Bladder microvascular endothelial cell (primary cell): ENCODE results near the gene GOLGA6B. TPM values are rescaled to one million over a fixed set of nuclear protein-coding genes. Genes with fewer than 3 reads are reported as not detected.

Experiments used
- total RNA-seq: library from RNA; depleted of rRNA; stranded (reverse); fragments of >200 nt; gene quantifications from 2 replicates; pipeline ENCODE4 v1.2.3, GENCODE V29; 2014

Gene GOLGA6B
- not detected in 2 replicates for total RNA-seq

GRCh38 chr15:72654397-72654796 is at the start of gene GOLGA6B:
TSS of gene GOLGA6B (plus strand) at chr15:72654697. CDS start at chr15:72654738, 41 bp downstream.

GRCh38 chr15:72685925-72686794 is 31.7 kb downstream of the GOLGA6B start, which contains the start of the genes BBS4 and HIGD2B:
TSS of gene BBS4 (plus strand) at chr15:72686207. CDS start at chr15:72686228, 21 bp downstream.
TSS of gene HIGD2B (minus strand) at chr15:72686182. CDS start at chr15:72676374, 9,808 bp downstream.

Other genes starting within 250 kb of the GOLGA6B start
- gene ARIH1, start 180.4 kb upstream of the GOLGA6B start, total RNA-seq = 13.8 and 112 TPM in 2 replicates
- 0.16 TPM in 1 of 2 replicates, not detected in the other for gene HIGD2B, start 31.5 kb downstream of the GOLGA6B start, total RNA-seq
- gene BBS4, start 31.5 kb downstream of the GOLGA6B start, total RNA-seq = 5.0 and 6.9 TPM in 2 replicates
- 28.3 and 55.2 TPM in 2 replicates for gene ADPGK, start 129.1 kb downstream of the GOLGA6B start, total RNA-seq